Astrocyte (in vitro differentiated cells and primary cell): ENCODE measurements around the gene LYPLA2. TPM values are rescaled to one million over a fixed set of nuclear protein-coding genes. Genes with fewer than 3 reads are reported as not detected.
"Not testable (repeated sequence)": the region's sequence is repeated elsewhere in the genome, so short reads cannot be mapped to it uniquely, and the experiment has no call there.

ENCODE experiments used
- DNase-seq: peaks from one replicate; pipeline ENCODE4 v3.0.0-alpha.2; 2010; ENCODE audit warnings: low read depth
- FAIRE-seq: peaks from 2 replicates; lab custom pipeline; 2011; peaks lifted over from hg19 to GRCh38; lab: Jason Lieb, UNC
- H2AFZ ChIP-seq: 2 replicates; pipeline ENCODE4 v1.6.0; 2012; ENCODE audit warnings: low read depth, low read length, inconsistent platforms
- H3K27ac ChIP-seq: 2 replicates; pipeline ENCODE4 v1.5.1; 2011; ENCODE audit warnings: low read depth, low read length, inconsistent platforms
- H3K27me3 ChIP-seq: 2 replicates; pipeline ENCODE4 v1.6.0; 2011; ENCODE audit warnings: low read length, inconsistent platforms; ENCODE audit not compliant: insufficient read depth
- H3K36me3 ChIP-seq: 2 replicates; pipeline ENCODE4 v1.5.1; 2011; ENCODE audit warnings: low read length, inconsistent platforms; ENCODE audit not compliant: insufficient read depth
- H3K4me1 ChIP-seq: 2 replicates; pipeline ENCODE4 v1.5.1; 2011; ENCODE audit warnings: low read length, inconsistent platforms; ENCODE audit not compliant: insufficient read depth
- H3K4me2 ChIP-seq: 2 replicates; pipeline ENCODE4 v1.6.0; 2012; ENCODE audit warnings: low read length, inconsistent platforms
- H3K4me3 ChIP-seq: 2 replicates; pipeline ENCODE4 v1.5.1; 2011; ENCODE audit warnings: low read depth, mild to moderate bottlenecking, low read length, inconsistent platforms; ENCODE audit not compliant: insufficient read depth
- H3K79me2 ChIP-seq: 2 replicates; pipeline ENCODE4 v1.6.0; 2012; ENCODE audit warnings: mild to moderate bottlenecking, low read length, inconsistent platforms; ENCODE audit not compliant: insufficient read depth
- H3K9ac ChIP-seq: 2 replicates; pipeline ENCODE4 v1.6.0; 2012; ENCODE audit warnings: mild to moderate bottlenecking, low read length, inconsistent platforms
- H3K9me3 ChIP-seq: 2 replicates; pipeline ENCODE4 v1.5.1; 2012; ENCODE audit warnings: low read depth, mild to moderate bottlenecking, low read length, inconsistent platforms; ENCODE audit not compliant: insufficient read depth
- H4K20me1 ChIP-seq: 2 replicates; pipeline ENCODE4 v1.6.0; 2012; ENCODE audit warnings: low read length, inconsistent platforms; ENCODE audit not compliant: insufficient read depth
- H3K27ac Mint-ChIP-seq: one replicate; pipeline ENCODE4 v1.8.0; 2021; ENCODE audit warnings: mild to moderate bottlenecking, mixed read lengths; ENCODE audit not compliant: unreplicated experiment
- H3K27me3 Mint-ChIP-seq: one replicate; pipeline ENCODE4 v1.8.0; 2021; ENCODE audit warnings: low read depth, mixed read lengths; ENCODE audit not compliant: unreplicated experiment
- H3K36me3 Mint-ChIP-seq: one replicate; pipeline ENCODE4 v1.8.0; 2021; ENCODE audit warnings: low read depth, mixed read lengths; ENCODE audit not compliant: unreplicated experiment
- H3K4me1 Mint-ChIP-seq: one replicate; pipeline ENCODE4 v1.8.0; 2021; ENCODE audit warnings: low read depth, mixed read lengths; ENCODE audit not compliant: unreplicated experiment
- H3K4me3 Mint-ChIP-seq: one replicate; pipeline ENCODE4 v1.8.0; 2021; ENCODE audit warnings: mild to moderate bottlenecking, moderate library complexity, mixed read lengths; ENCODE audit not compliant: unreplicated experiment
- H3K9me3 Mint-ChIP-seq: one replicate; pipeline ENCODE4 v1.8.0; 2021; ENCODE audit warnings: mild to moderate bottlenecking, mixed read lengths; ENCODE audit not compliant: unreplicated experiment
- EZH2 ChIP-seq: IDR thresholded peaks from 2 replicates; pipeline ENCODE4 v1.6.1; 2012; ENCODE audit warnings: mild to moderate bottlenecking, low read length, inconsistent platforms; ENCODE audit not compliant: insufficient read depth
- total RNA-seq: library from RNA; stranded (reverse); gene quantifications from 2 replicates; pipeline ENCODE4 v1.2.1, GENCODE V29; 2021
- TF ChIP-seq, protein P1 (sequence below): IDR thresholded peaks from 2 replicates; pipeline ENCODE4 v1.5.1; 2011; ENCODE audit warnings: low read depth, mild to moderate bottlenecking, inconsistent platforms, low read length, moderate library complexity; ENCODE audit not compliant: insufficient read depth

LYPLA2 gene
- total RNA-seq, 1 donor from 2014 or later = 91.7 TPM

GRCh38 chr1:23827717-23828116 lies 36.8 kb downstream of the LYPLA2 start:
- H3K4me3 Mint-ChIP-seq = no peak overlapping the region
- H3K4me3 ChIP-seq = no peak overlapping the region
- H3K36me3 Mint-ChIP-seq = no peaks in the 10 kb centered on the region
- H3K36me3 ChIP-seq = no peaks in the 10 kb centered on the region
- H3K27ac ChIP-seq = no peak overlapping the region
- TF ChIP-seq EZH2 = no peak
- TF ChIP-seq, protein P1, sequence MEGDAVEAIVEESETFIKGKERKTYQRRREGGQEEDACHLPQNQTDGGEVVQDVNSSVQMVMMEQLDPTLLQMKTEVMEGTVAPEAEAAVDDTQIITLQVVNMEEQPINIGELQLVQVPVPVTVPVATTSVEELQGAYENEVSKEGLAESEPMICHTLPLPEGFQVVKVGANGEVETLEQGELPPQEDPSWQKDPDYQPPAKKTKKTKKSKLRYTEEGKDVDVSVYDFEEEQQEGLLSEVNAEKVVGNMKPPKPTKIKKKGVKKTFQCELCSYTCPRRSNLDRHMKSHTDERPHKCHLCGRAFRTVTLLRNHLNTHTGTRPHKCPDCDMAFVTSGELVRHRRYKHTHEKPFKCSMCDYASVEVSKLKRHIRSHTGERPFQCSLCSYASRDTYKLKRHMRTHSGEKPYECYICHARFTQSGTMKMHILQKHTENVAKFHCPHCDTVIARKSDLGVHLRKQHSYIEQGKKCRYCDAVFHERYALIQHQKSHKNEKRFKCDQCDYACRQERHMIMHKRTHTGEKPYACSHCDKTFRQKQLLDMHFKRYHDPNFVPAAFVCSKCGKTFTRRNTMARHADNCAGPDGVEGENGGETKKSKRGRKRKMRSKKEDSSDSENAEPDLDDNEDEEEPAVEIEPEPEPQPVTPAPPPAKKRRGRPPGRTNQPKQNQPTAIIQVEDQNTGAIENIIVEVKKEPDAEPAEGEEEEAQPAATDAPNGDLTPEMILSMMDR = no peak
- no peaks in the 10 kb centered on the region for H3K27me3 ChIP-seq
- no peak overlapping the region for H3K4me2 ChIP-seq
- no peaks in the 10 kb centered on the region for H4K20me1 ChIP-seq
- no peak overlapping the region for H2AFZ ChIP-seq
- no peak overlapping the region for H3K27ac Mint-ChIP-seq
- DNase-seq (no peak), FAIRE-seq (no peak)
- no peaks in the 10 kb centered on the region for H3K9me3 Mint-ChIP-seq
- no peak overlapping the region for H3K9ac ChIP-seq
- no peaks in the 10 kb centered on the region for H3K9me3 ChIP-seq
- H3K4me1 Mint-ChIP-seq = peaks cover 6% of the 10 kb centered on the region
- H3K79me2 ChIP-seq = peaks cover 16% of the 10 kb centered on the region
- H3K27me3 Mint-ChIP-seq = no peaks in the 10 kb centered on the region
- H3K4me1 ChIP-seq = peaks cover 9% of the 10 kb centered on the region

- not testable (repeated sequence) for H3K4me3 Mint-ChIP-seq, H3K4me1 Mint-ChIP-seq, H3K27ac ChIP-seq, H3K4me3 ChIP-seq, FAIRE-seq, H3K9ac ChIP-seq, H3K9me3 Mint-ChIP-seq, H3K36me3 Mint-ChIP-seq, H3K4me2 ChIP-seq, H3K27me3 ChIP-seq, H4K20me1 ChIP-seq, H3K9me3 ChIP-seq, H3K79me2 ChIP-seq, DNase-seq, H3K36me3 ChIP-seq, H2AFZ ChIP-seq, H3K27ac Mint-ChIP-seq, H3K4me1 ChIP-seq
- peaks cover 10% of the 10 kb centered on the region for H3K27me3 Mint-ChIP-seq
Observed at GRCh38 chr1:23834156-23834555, 43.2 kb downstream of the LYPLA2 start.

- DNase-seq (no peak), FAIRE-seq (no peak)
- peaks cover 10% of the 10 kb centered on the region for H3K27me3 Mint-ChIP-seq
- H3K4me3 Mint-ChIP-seq = no peak overlapping the region
- H3K36me3 ChIP-seq = no peaks in the 10 kb centered on the region
- no peaks in the 10 kb centered on the region for H3K9me3 ChIP-seq
- H3K9me3 Mint-ChIP-seq = no peaks in the 10 kb centered on the region
- H3K27ac Mint-ChIP-seq = no peak overlapping the region
- peaks cover 4% of the 10 kb centered on the region for H3K4me1 Mint-ChIP-seq
- H3K4me2 ChIP-seq = no peak overlapping the region
- H3K9ac ChIP-seq = no peak overlapping the region
- H3K79me2 ChIP-seq = no peaks in the 10 kb centered on the region
- H3K27me3 ChIP-seq = peaks cover 2% of the 10 kb centered on the region
- no peaks in the 10 kb centered on the region for H3K4me1 ChIP-seq
- H3K36me3 Mint-ChIP-seq = no peaks in the 10 kb centered on the region
- H3K27ac ChIP-seq = no peak overlapping the region
- no peak overlapping the region for H3K4me3 ChIP-seq
- no peak for TF ChIP-seq EZH2
- TF ChIP-seq, protein P1 = no peak
- no peaks in the 10 kb centered on the region for H4K20me1 ChIP-seq
- H2AFZ ChIP-seq = no peak overlapping the region
Observed at GRCh38 chr1:23836037-23836436, 45.1 kb downstream of the LYPLA2 start.
